PC-3 (cell line): ENCODE measurements around the gene ATP1B3. TPM values are rescaled to one million over a fixed set of nuclear protein-coding genes. Genes with fewer than 3 reads are reported as not detected.

Source experiments
- ATAC-seq: fragments of 200-7000 bp; cut with Tn5 transposase; 2 replicates; pipeline ENCODE4 v1.9.1; 2020; ENCODE audit warnings: mild to moderate bottlenecking, moderate library complexity
- BruUV-seq: library from RNA; stranded (reverse); fragments of 400-500 nt; replicated peaks from 2 replicates; lab custom pipeline; 2021; lab: Mats Ljungman, UMichigan
- CTCF ChIA-PET: fragments of 300-600 bp; sonication (Branson Sonifier 250); formaldehyde crosslinking; loops from one replicate; lab custom pipeline; 2022; ENCODE audit warnings: antibody characterized with exemption; lab: Charles Lee
- POLR2A ChIA-PET: fragments of 300-600 bp; sonication (Branson Sonifier 250); formaldehyde crosslinking; loops from one replicate; lab custom pipeline; 2022; ENCODE audit warnings: antibody characterized with exemption; ENCODE audit not compliant: unreplicated experiment; lab: Charles Lee
- DNase-seq: peaks from one replicate; pipeline ENCODE4 v3.0.0-alpha.2; 2015
- H2AFZ ChIP-seq: fragments of 300-600 bp; sonication (generic); 2 replicates; pipeline ENCODE4 v1.6.0; 2016; ENCODE audit warnings: antibody characterized with exemption, low read length
- H3F3A ChIP-seq: fragments of 300-600 bp; sonication (generic); one replicate; pipeline ENCODE4 v1.6.0; 2017; ENCODE audit warnings: antibody characterized with exemption, low read length, control low read depth, mild to moderate bottlenecking; ENCODE audit not compliant: unreplicated experiment
- H3K27ac ChIP-seq: fragments of 300-600 bp; sonication (generic); 2 replicates; pipeline ENCODE4 v1.5.1; 2016; ENCODE audit warnings: mild to moderate bottlenecking, low read length
- H3K27me3 ChIP-seq: fragments of 300-600 bp; sonication (generic); 2 replicates; pipeline ENCODE4 v1.6.1; 2016; ENCODE audit warnings: low read length, mixed read lengths
- H3K36me3 ChIP-seq: fragments of 300-600 bp; sonication (generic); 2 replicates; pipeline ENCODE4 v1.6.1; 2016; ENCODE audit warnings: low read depth, mixed run types, low read length, mixed read lengths
- H3K4me1 ChIP-seq: fragments of 300-600 bp; sonication (generic); 2 replicates; pipeline ENCODE4 v1.5.1; 2016; ENCODE audit warnings: low read length; ENCODE audit not compliant: insufficient read depth
- H3K4me2 ChIP-seq: fragments of 300-600 bp; sonication (generic); 2 replicates; pipeline ENCODE4 v1.6.0; 2016; ENCODE audit warnings: low read length
- H3K4me3 ChIP-seq: fragments of 300-600 bp; sonication (generic); 2 replicates; pipeline ENCODE4 v1.5.1; 2016; ENCODE audit warnings: mild to moderate bottlenecking, low read length, mixed read lengths
- H3K79me2 ChIP-seq: fragments of 300-600 bp; sonication (generic); 2 replicates; pipeline ENCODE4 v1.6.1; 2017; ENCODE audit warnings: low read length, mixed read lengths
- H3K9ac ChIP-seq: fragments of 300-600 bp; sonication (generic); 2 replicates; pipeline ENCODE4 v1.6.0; 2016; ENCODE audit warnings: mild to moderate bottlenecking, low read length
- H3K9me2 ChIP-seq: fragments of 300-600 bp; sonication (generic); replicated peaks from 2 replicates; pipeline ENCODE4 v1.6.1; 2016; ENCODE audit warnings: mixed run types, low read length, mixed read lengths
- H3K9me3 ChIP-seq: fragments of 300-600 bp; sonication (generic); 2 replicates; pipeline ENCODE4 v1.6.1; 2016; ENCODE audit warnings: low read length, mixed read lengths
- H4K20me1 ChIP-seq: fragments of 300-600 bp; sonication (generic); 2 replicates; pipeline ENCODE4 v1.6.1; 2016; ENCODE audit warnings: low read length, mixed read lengths
- EZH2 ChIP-seq: fragments of 300-600 bp; sonication (generic); IDR thresholded peaks from one replicate; pipeline ENCODE4 v1.6.1; 2017; ENCODE audit warnings: antibody characterized with exemption, mild to moderate bottlenecking, low read length; ENCODE audit not compliant: unreplicated experiment
- EZH2phosphoT487 ChIP-seq: fragments of 300-600 bp; sonication (generic); IDR thresholded peaks from 2 replicates; pipeline ENCODE4 v1.6.1; 2018; ENCODE audit warnings: mild to moderate bottlenecking, antibody characterized with exemption, low read length, borderline replicate concordance
- intact Hi-C: fragments of 100-400 bp; cut with micrococcal nuclease; formaldehyde crosslinking; loops from 2 replicates; pipeline ENCODE4 v1.9.0; 2023
- total RNA-seq: library from RNA; depleted of rRNA; stranded (reverse); fragments of >200 nt; gene quantifications from 2 replicates; pipeline ENCODE4 v1.2.3, GENCODE V29; 2014
- TF ChIP-seq, protein P1 (sequence below): fragments of 300-600 bp; sonication (generic); conservative IDR thresholded peaks from 2 replicates; pipeline ENCODE4 v1.5.1; 2017; ENCODE audit warnings: antibody characterized with exemption, low read depth, mild to moderate bottlenecking, low read length

Gene ATP1B3
- total RNA-seq, 1 experiment from 2014 or later: 20.6 TPM

GRCh38 chr3:141859651-141860050 is 16.8 kb upstream of the ATP1B3 start:
- Histone ChIP-seq H4K20me1 (no peaks in the 10 kb centered on the region), H3K79me2 (no peaks in the 10 kb centered on the region), H3K9ac (no peak overlapping the region), H3K36me3 (no peaks in the 10 kb centered on the region), H2AFZ (no peak overlapping the region), H3K9me3 (no peaks in the 10 kb centered on the region), H3K9me2 (no peaks in the 10 kb centered on the region), H3K4me3 (no peak overlapping the region), H3F3A (no peaks in the 10 kb centered on the region), H3K27me3 (no peaks in the 10 kb centered on the region), H3K27ac (no peak overlapping the region), H3K4me2 (no peak overlapping the region), H3K4me1 (no peaks in the 10 kb centered on the region)
- ATAC-seq: no peak
- POLR2A ChIA-PET: no interaction called here
- intact Hi-C loops: no loop called here
- BruUV-seq: no TSS peak
- TF ChIP-seq EZH2 (no peak), EZH2phosphoT487 (no peak)
- TF ChIP-seq, protein P1, sequence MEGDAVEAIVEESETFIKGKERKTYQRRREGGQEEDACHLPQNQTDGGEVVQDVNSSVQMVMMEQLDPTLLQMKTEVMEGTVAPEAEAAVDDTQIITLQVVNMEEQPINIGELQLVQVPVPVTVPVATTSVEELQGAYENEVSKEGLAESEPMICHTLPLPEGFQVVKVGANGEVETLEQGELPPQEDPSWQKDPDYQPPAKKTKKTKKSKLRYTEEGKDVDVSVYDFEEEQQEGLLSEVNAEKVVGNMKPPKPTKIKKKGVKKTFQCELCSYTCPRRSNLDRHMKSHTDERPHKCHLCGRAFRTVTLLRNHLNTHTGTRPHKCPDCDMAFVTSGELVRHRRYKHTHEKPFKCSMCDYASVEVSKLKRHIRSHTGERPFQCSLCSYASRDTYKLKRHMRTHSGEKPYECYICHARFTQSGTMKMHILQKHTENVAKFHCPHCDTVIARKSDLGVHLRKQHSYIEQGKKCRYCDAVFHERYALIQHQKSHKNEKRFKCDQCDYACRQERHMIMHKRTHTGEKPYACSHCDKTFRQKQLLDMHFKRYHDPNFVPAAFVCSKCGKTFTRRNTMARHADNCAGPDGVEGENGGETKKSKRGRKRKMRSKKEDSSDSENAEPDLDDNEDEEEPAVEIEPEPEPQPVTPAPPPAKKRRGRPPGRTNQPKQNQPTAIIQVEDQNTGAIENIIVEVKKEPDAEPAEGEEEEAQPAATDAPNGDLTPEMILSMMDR: no peak
- CTCF ChIA-PET: no interaction called here
- no peak for DNase-seq

DNA sequence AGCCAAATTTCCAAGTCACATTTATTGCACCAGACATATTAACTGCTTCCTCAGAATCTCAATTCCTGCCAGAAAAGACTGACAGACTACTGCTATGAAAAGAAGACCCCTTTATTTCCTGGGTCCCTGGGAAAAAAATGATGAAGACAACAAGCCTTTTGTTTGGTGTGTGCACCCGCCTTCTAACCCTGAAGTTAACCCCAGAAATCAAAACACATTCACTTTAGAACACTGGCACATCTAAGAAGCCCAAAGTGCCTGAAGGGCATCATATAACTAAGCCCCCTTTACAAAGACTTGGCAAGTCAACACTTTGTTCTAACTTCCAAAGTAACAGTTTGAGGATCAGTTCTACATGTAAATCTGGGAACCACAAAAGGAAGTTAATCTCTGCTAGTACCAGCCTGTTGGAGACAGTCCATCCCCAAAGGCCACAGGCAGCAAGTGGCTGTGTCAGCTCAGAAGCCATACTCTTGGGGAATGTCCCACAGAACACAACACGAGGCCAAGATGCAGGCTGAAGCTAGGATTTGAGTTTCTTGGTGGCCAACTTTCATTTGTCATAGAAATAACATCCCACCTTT is 16.3 kb upstream of the ATP1B3 start:
- Histone ChIP-seq H3K9me3 (no peaks in the 10 kb centered on the region), H3F3A (no peaks in the 10 kb centered on the region), H3K27me3 (no peaks in the 10 kb centered on the region), H3K79me2 (no peaks in the 10 kb centered on the region), H4K20me1 (no peaks in the 10 kb centered on the region), H3K4me3 (no peak overlapping the region), H2AFZ (no peak overlapping the region), H3K4me1 (no peaks in the 10 kb centered on the region), H3K4me2 (no peak overlapping the region), H3K9ac (no peak overlapping the region), H3K36me3 (no peaks in the 10 kb centered on the region), H3K9me2 (no peaks in the 10 kb centered on the region), H3K27ac (no peak overlapping the region)
- ATAC-seq (no peak), DNase-seq (no peak)
- no peak for TF ChIP-seq EZH2
- TF ChIP-seq, protein P1: no peak
- TF ChIP-seq EZH2phosphoT487: no peak
- no TSS peak for BruUV-seq
- intact Hi-C loops: no loop called here
- CTCF ChIA-PET: no interaction called here
- POLR2A ChIA-PET: no interaction called here

GRCh38 chr3:141860766-141861513 is 15.5 kb upstream of the ATP1B3 start:
- Histone ChIP-seq H3K27me3 (no peaks in the 10 kb centered on the region), H3K9ac (no peak overlapping the region), H3K4me3 (no peak overlapping the region), H3K9me2 (no peaks in the 10 kb centered on the region), H3K36me3 (no peaks in the 10 kb centered on the region), H2AFZ (no peak overlapping the region), H4K20me1 (no peaks in the 10 kb centered on the region), H3K27ac (no peak overlapping the region), H3K9me3 (no peaks in the 10 kb centered on the region), H3F3A (no peaks in the 10 kb centered on the region), H3K4me2 (no peak overlapping the region), H3K4me1 (no peaks in the 10 kb centered on the region), H3K79me2 (no peaks in the 10 kb centered on the region)
- intact Hi-C loops: no loop called here
- CTCF ChIA-PET: no interaction called here
- POLR2A ChIA-PET: no interaction called here
- no TSS peak for BruUV-seq
- ATAC-seq (no peak), DNase-seq (no peak)
- TF ChIP-seq, protein P1: no peak
- TF ChIP-seq EZH2phosphoT487: no peak
- no peak for TF ChIP-seq EZH2
